Midbrain (tissue), 1 donor: ENCODE data around the gene KCNG2.

Source experiments
- DNase-seq: peaks from one replicate; lab custom pipeline; 2025; lab: John Stamatoyannopoulos, UW

Gene KCNG2

GRCh38 chr18:79889569-79889968 lies 91.8 kb downstream of the KCNG2 start:
- no peak for DNase-seq

GRCh38 chr18:79890674-79891073 lies 92.9 kb downstream of the KCNG2 start:
- no peak for DNase-seq

- no peak for DNase-seq
Measured at GRCh38 chr18:79896738-79897137, 99.0 kb downstream of the KCNG2 start.

GRCh38 chr18:79897940-79898625 lies 100.3 kb downstream of the KCNG2 start:
- no peak for DNase-seq

GRCh38 chr18:79898952-79899608 lies 101.3 kb downstream of the KCNG2 start:
- DNase-seq: no peak

- no peak for DNase-seq
Measured at GRCh38 chr18:79899609-79900445, 102.1 kb downstream of the KCNG2 start.

- no peak for DNase-seq
Measured at GRCh38 chr18:79900610-79901570, 103.2 kb downstream of the KCNG2 start.

- DNase-seq: no peak
Measured at GRCh38 chr18:79901665-79902064, 103.9 kb downstream of the KCNG2 start.

- DNase-seq: no peak
Measured at GRCh38 chr18:79902075-79902474, 104.3 kb downstream of the KCNG2 start.

GRCh38 chr18:79902640-79903039 lies 104.9 kb downstream of the KCNG2 start:
- no peak for DNase-seq

GRCh38 chr18:79903071-79903635 lies 105.4 kb downstream of the KCNG2 start:
- no peak for DNase-seq

- no peak for DNase-seq
Measured at GRCh38 chr18:79903787-79904356, 106.1 kb downstream of the KCNG2 start.

GRCh38 chr18:79904357-79905147 lies 106.8 kb downstream of the KCNG2 start:
- no peak for DNase-seq

- no peak for DNase-seq
Measured at GRCh38 chr18:79905389-79905911, 107.7 kb downstream of the KCNG2 start.

GRCh38 chr18:79905993-79906392 lies 108.3 kb downstream of the KCNG2 start:
- DNase-seq: no peak

GRCh38 chr18:79906706-79907105 lies 109.0 kb downstream of the KCNG2 start:
- DNase-seq: no peak

- no peak for DNase-seq
Measured at GRCh38 chr18:79910563-79911343, 113.0 kb downstream of the KCNG2 start.

- no peak for DNase-seq
Measured at GRCh38 chr18:79911344-79912270, 113.9 kb downstream of the KCNG2 start.
